OCI-M2 (cell line): ENCODE data around the gene PPP1R7.

Experiments
- DNase-seq: peaks from one replicate; lab custom pipeline; 2025; ENCODE audit not compliant: unreplicated experiment; lab: John Stamatoyannopoulos, UW

PPP1R7 gene

GRCh38 chr2:241160318-241160717 lies 10.1 kb downstream of the PPP1R7 start:
- DNase-seq: no peak

- DNase-seq: no peak
Observed at GRCh38 chr2:241161646-241162281, 11.5 kb downstream of the PPP1R7 start.

GRCh38 chr2:241163601-241164118 lies 13.4 kb downstream of the PPP1R7 start:
- DNase-seq: no peak

GRCh38 chr2:241168366-241168765 lies 18.1 kb downstream of the PPP1R7 start:
- DNase-seq: no peak

GRCh38 chr2:241173557-241173956 lies 23.3 kb downstream of the PPP1R7 start:
- no peak for DNase-seq

- DNase-seq: no peak
Observed at GRCh38 chr2:241177526-241178334, 27.5 kb downstream of the PPP1R7 start.

- DNase-seq: no peak
Observed at GRCh38 chr2:241178961-241179360, 28.7 kb downstream of the PPP1R7 start.

- DNase-seq: no peak
Observed at GRCh38 chr2:241179899-241180298, 29.6 kb downstream of the PPP1R7 start.

GRCh38 chr2:241180495-241180894 lies 30.2 kb downstream of the PPP1R7 start:
- DNase-seq: no peak

GRCh38 chr2:241182126-241182525 lies 31.9 kb downstream of the PPP1R7 start:
- no peak for DNase-seq

- DNase-seq: no peak
Observed at GRCh38 chr2:241182531-241183133, 32.4 kb downstream of the PPP1R7 start.

- DNase-seq: no peak
Observed at GRCh38 chr2:241183221-241183620, 33.0 kb downstream of the PPP1R7 start.

- no peak for DNase-seq
Observed at GRCh38 chr2:241184901-241185300, 34.6 kb downstream of the PPP1R7 start.

GRCh38 chr2:241185961-241186360 lies 35.7 kb downstream of the PPP1R7 start:
- DNase-seq: no peak

- no peak for DNase-seq
Observed at GRCh38 chr2:241187101-241187917, 37.0 kb downstream of the PPP1R7 start.

- DNase-seq: no peak
Observed at GRCh38 chr2:241187918-241188234, 37.6 kb downstream of the PPP1R7 start.

- no peak for DNase-seq
Observed at GRCh38 chr2:241188361-241189092, 38.3 kb downstream of the PPP1R7 start, which contains the start of gene ANO7. TSS of gene ANO7 (plus strand) at chr2:241188677. CDS start at chr2:241190064, 1,387 bp downstream.

GRCh38 chr2:241189093-241189855 lies 39.0 kb downstream of the PPP1R7 start:
- DNase-seq: no peak

GRCh38 chr2:241189856-241190201 lies 39.6 kb downstream of the PPP1R7 start:
- no peak for DNase-seq
